Measurements from ENCODE around the gene CCR5.

GRCh38 chr3:46407970-46408369, 37.2 kb downstream of the CCR5 start:
- no peak for TF ChIP-seq FOXK2 (IDR thresholded peaks at IDR 0.05)
- no peak for TF ChIP-seq FOXM1 (IDR thresholded peaks at IDR 0.05; ENCODE audit: borderline replicate concordance)
- no peak for TF ChIP-seq ELF4 (IDR thresholded peaks at IDR 0.05)
- TF ChIP-seq ZNF384 (IDR thresholded peaks at IDR 0.05) = no peak
- TF ChIP-seq BHLHE40 (IDR thresholded peaks at IDR 0.05; ENCODE audit: borderline replicate concordance) = no peak
- no peak for TF ChIP-seq HDGF (IDR thresholded peaks at IDR 0.05; ENCODE audit: borderline replicate concordance)
- TF ChIP-seq SP1 (IDR thresholded peaks at IDR 0.05) = no peak
- no peak for TF ChIP-seq SUZ12 (IDR thresholded peaks at IDR 0.05)
- no peak for TF ChIP-seq NFRKB (IDR thresholded peaks at IDR 0.05)
- TF ChIP-seq ARNT (IDR thresholded peaks at IDR 0.05) = no peak
